Astrocyte of the spinal cord (primary cell): ENCODE data around the gene SNAPC4.

Experiments used
- DNase-seq: peaks from one replicate; pipeline ENCODE4 v3.0.0; 2011; ENCODE audit warnings: low read depth, low spot score
- H3K4me3 ChIP-seq: 2 replicates; pipeline ENCODE4 v1.5.1; 2011; ENCODE audit warnings: low read depth, mild to moderate bottlenecking, low read length, moderate library complexity
- in situ Hi-C: cut with HindIII; loops from 2 replicates; pipeline ENCODE4 v1.10.0; 2017; ENCODE audit warnings: low sequenced_read_pairs
- TF ChIP-seq, protein P1 (sequence below): IDR thresholded peaks from 2 replicates; pipeline ENCODE4 v1.5.1; 2012; ENCODE audit warnings: low read depth, mild to moderate bottlenecking, low read length, inconsistent platforms

The SNAPC4 gene

DNA sequence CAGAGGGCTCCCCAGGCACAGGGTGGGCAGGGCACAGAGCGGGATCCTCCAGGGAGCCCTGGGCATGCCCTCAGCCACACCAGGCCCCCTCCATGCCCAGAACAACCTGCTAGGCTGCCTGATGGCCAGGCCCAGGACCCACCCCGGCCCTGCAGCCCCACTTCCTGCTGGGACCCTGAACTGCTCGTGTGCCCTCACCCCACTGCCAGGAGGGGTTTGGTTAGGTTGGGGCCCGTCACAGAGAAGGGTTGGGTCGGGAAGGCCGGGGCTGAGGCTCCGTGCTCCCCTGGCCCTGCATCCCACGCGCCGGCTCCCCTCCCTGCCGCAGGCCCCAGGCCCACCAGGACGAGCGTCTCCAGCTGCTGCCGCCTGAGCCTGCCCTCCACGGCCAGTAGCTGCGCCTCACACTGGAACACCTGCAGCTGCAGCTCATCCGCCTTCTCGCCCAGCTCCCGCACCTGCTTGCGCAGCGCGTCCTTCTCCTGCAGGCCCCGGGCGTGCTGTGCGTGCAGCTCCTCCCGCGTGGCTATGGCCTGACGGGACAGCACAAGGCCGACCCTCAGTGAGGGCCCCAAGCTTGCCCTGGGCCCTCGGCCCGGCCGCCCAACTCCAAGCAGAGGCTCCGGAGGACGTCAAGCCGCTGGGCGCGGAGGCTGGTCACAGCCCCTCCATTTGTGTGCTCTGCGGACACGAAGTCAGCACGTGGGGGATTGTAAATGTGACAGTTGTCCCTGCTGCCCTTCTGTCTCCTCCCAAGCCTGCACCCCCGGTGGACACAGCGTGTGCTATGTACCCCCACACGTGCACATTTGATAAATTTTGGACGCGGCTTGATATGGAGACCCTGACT is 32.4 kb downstream of the SNAPC4 start:
- no peak overlapping the region for H3K4me3 ChIP-seq

DNA sequence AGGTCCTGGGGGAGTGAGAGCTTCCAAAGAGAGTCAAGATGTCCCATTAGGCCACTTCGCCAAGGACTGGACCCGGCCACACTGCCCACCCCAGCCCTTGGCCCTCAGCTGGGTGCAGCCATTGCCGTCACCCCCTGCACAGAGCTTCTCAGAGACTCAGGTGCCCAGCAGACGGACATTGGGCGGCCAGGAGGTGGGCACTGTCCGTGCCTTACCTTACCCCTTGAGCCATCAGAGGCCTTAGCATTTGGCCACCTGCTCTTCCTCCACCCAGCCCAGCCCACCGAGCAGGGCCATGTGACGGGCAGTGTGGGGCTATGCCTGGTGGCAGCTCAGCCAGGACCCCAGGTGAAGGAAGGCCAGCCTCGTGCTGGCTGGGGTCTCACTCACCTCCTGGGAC is 33.1 kb downstream of the SNAPC4 start:
- TF ChIP-seq, protein P1, sequence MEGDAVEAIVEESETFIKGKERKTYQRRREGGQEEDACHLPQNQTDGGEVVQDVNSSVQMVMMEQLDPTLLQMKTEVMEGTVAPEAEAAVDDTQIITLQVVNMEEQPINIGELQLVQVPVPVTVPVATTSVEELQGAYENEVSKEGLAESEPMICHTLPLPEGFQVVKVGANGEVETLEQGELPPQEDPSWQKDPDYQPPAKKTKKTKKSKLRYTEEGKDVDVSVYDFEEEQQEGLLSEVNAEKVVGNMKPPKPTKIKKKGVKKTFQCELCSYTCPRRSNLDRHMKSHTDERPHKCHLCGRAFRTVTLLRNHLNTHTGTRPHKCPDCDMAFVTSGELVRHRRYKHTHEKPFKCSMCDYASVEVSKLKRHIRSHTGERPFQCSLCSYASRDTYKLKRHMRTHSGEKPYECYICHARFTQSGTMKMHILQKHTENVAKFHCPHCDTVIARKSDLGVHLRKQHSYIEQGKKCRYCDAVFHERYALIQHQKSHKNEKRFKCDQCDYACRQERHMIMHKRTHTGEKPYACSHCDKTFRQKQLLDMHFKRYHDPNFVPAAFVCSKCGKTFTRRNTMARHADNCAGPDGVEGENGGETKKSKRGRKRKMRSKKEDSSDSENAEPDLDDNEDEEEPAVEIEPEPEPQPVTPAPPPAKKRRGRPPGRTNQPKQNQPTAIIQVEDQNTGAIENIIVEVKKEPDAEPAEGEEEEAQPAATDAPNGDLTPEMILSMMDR = no peak
- no peak for DNase-seq
- in situ Hi-C loops = no loop called here
- H3K4me3 ChIP-seq = no peak overlapping the region

More for the DNA sequence above, 32.4 kb downstream of the SNAPC4 start:
- in situ Hi-C loops = no loop called here
- TF ChIP-seq, protein P1 = no peak
- DNase-seq = no peak

DNA sequence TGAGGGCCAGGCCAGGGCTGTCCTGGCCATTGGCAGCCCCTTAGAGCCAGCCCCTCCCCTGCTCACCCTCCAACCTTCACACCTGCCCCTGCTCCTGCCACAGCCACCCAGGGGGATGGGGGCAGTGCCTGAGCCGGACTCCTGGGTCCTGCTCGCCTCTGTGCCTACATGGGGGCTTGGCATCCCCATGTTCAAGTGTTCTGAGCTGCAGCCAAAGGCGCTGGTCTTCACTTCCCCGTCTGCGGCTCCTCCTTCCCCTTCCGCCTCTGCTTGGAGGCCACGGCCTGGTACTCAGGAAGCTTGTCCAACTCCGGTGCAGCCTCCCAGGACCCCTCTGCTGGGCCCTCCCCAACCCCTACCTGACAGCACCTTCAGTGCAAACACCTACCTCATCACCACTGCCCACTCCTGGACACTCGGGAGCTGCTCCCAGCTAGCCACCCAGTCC is 34.2 kb downstream of the SNAPC4 start:
- DNase-seq = no peak
- TF ChIP-seq, protein P1 = no peak
- in situ Hi-C loops = no loop called here
- H3K4me3 ChIP-seq = no peak overlapping the region

DNA sequence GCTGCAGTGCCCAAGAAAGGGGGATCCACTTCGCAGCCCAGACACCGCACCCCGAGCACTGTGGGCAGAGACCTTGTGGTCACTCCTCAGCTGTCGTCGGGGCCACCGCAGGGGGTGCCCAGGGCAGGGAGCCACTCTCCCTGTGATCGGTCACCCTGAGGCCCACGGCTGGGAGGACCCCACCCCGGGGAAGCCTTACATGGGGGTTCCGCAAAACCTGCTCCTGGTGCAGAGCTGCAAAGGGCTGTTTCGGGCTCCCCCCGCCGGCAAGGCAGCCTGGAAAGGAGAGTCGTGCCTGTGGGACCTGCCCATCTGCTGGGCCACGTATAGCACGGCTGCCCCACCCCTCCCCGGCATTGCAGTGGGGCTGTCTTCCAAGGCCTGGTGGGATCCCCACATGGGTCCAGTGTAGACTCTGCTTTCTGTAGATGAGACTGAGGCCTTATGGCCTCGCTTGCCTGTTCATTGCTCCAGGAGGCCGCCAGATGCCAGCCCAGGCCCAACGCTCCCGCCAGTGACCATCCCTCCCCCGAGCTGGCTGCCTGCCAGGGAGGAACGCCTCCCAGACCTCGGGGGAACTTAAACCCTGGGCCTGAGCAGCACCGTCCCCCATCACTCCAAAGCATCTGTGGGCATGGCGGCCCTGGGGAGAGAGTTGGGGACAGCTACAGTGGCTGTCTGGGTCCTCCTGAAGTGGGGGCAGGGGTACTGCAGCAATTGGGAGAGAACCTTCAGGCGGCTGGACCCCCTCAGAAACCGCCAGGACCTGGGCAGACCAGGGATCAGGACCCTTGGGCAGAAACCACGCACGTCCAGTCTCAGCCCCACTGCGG is 34.8 kb downstream of the SNAPC4 start:
- DNase-seq = no peak
- TF ChIP-seq, protein P1 = no peak
- no peak overlapping the region for H3K4me3 ChIP-seq
- in situ Hi-C loops = no loop called here

DNA sequence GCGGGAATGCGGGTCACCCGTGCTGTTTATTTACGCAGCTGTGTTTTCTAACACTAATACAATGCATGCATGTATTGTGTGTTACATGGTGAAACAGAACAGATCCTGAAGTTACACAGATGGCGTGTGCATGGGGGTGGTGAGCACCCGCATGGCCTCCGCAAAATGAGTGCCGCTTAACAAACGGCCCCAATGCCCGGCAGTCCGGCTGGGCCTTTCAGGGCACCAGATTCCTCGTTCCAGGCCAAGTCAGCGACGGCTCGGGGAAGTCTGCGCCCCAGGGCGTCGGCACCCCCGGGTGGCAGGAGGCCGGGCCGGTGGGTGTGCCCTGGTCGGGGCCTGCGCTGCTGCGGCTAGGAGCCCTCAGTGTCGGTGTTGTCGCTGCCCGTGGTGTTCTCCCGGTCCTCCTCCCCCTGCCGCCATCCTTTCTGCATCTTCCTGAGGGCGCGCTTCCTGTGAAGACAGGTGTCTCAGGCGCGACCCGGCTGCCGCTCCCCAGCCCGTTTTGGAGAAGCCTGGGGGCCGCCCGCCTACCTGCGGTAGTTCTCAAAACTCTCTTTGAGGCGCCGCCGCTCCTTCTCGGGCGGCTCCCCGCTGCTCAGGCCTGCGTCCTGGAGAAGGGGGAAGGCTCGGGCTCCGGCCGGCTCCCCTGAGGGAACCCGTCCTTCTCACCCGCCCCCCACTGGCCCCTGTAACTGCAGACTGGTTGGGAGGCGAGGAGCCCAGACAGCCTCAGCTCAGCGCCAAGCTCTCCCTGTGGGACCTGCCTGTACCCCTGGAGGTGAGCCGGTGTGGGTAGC is 35.8 kb downstream of the SNAPC4 start:
- no peak for DNase-seq
- TF ChIP-seq, protein P1 = no peak
- in situ Hi-C loops = no loop called here
- H3K4me3 ChIP-seq = no peak overlapping the region
